PC-3 (cell line): ENCODE results near the gene IFT22. TPM values are rescaled to one million over a fixed set of nuclear protein-coding genes. Genes with fewer than 3 reads are reported as not detected.
"Not testable (repeated sequence)": the region's sequence is repeated elsewhere in the genome, so short reads cannot be mapped to it uniquely, and the experiment has no call there.

ENCODE experiments used
- ATAC-seq: fragments of 200-7000 bp; cut with Tn5 transposase; 2 replicates; pipeline ENCODE4 v1.9.1; 2020; ENCODE audit warnings: mild to moderate bottlenecking, moderate library complexity
- BruUV-seq: library from RNA; stranded (reverse); fragments of 400-500 nt; replicated peaks from 2 replicates; lab custom pipeline; 2021; lab: Mats Ljungman, UMichigan
- CTCF ChIA-PET: fragments of 300-600 bp; sonication (Branson Sonifier 250); formaldehyde crosslinking; loops from one replicate; lab custom pipeline; 2022; ENCODE audit warnings: antibody characterized with exemption; lab: Charles Lee
- POLR2A ChIA-PET: fragments of 300-600 bp; sonication (Branson Sonifier 250); formaldehyde crosslinking; loops from one replicate; lab custom pipeline; 2022; ENCODE audit warnings: antibody characterized with exemption; ENCODE audit not compliant: unreplicated experiment; lab: Charles Lee
- DNase-seq: peaks from one replicate; pipeline ENCODE4 v3.0.0-alpha.2; 2015
- H2AFZ ChIP-seq: fragments of 300-600 bp; sonication (generic); 2 replicates; pipeline ENCODE4 v1.6.0; 2016; ENCODE audit warnings: antibody characterized with exemption, low read length
- H3F3A ChIP-seq: fragments of 300-600 bp; sonication (generic); one replicate; pipeline ENCODE4 v1.6.0; 2017; ENCODE audit warnings: antibody characterized with exemption, low read length, control low read depth, mild to moderate bottlenecking; ENCODE audit not compliant: unreplicated experiment
- H3K27ac ChIP-seq: fragments of 300-600 bp; sonication (generic); 2 replicates; pipeline ENCODE4 v1.5.1; 2016; ENCODE audit warnings: mild to moderate bottlenecking, low read length
- H3K27me3 ChIP-seq: fragments of 300-600 bp; sonication (generic); 2 replicates; pipeline ENCODE4 v1.6.1; 2016; ENCODE audit warnings: low read length, mixed read lengths
- H3K36me3 ChIP-seq: fragments of 300-600 bp; sonication (generic); 2 replicates; pipeline ENCODE4 v1.6.1; 2016; ENCODE audit warnings: low read depth, mixed run types, low read length, mixed read lengths
- H3K4me1 ChIP-seq: fragments of 300-600 bp; sonication (generic); 2 replicates; pipeline ENCODE4 v1.5.1; 2016; ENCODE audit warnings: low read length; ENCODE audit not compliant: insufficient read depth
- H3K4me2 ChIP-seq: fragments of 300-600 bp; sonication (generic); 2 replicates; pipeline ENCODE4 v1.6.0; 2016; ENCODE audit warnings: low read length
- H3K4me3 ChIP-seq: fragments of 300-600 bp; sonication (generic); 2 replicates; pipeline ENCODE4 v1.5.1; 2016; ENCODE audit warnings: mild to moderate bottlenecking, low read length, mixed read lengths
- H3K79me2 ChIP-seq: fragments of 300-600 bp; sonication (generic); 2 replicates; pipeline ENCODE4 v1.6.1; 2017; ENCODE audit warnings: low read length, mixed read lengths
- H3K9ac ChIP-seq: fragments of 300-600 bp; sonication (generic); 2 replicates; pipeline ENCODE4 v1.6.0; 2016; ENCODE audit warnings: mild to moderate bottlenecking, low read length
- H3K9me2 ChIP-seq: fragments of 300-600 bp; sonication (generic); replicated peaks from 2 replicates; pipeline ENCODE4 v1.6.1; 2016; ENCODE audit warnings: mixed run types, low read length, mixed read lengths
- H3K9me3 ChIP-seq: fragments of 300-600 bp; sonication (generic); 2 replicates; pipeline ENCODE4 v1.6.1; 2016; ENCODE audit warnings: low read length, mixed read lengths
- H4K20me1 ChIP-seq: fragments of 300-600 bp; sonication (generic); 2 replicates; pipeline ENCODE4 v1.6.1; 2016; ENCODE audit warnings: low read length, mixed read lengths
- EZH2 ChIP-seq: fragments of 300-600 bp; sonication (generic); IDR thresholded peaks from one replicate; pipeline ENCODE4 v1.6.1; 2017; ENCODE audit warnings: antibody characterized with exemption, mild to moderate bottlenecking, low read length; ENCODE audit not compliant: unreplicated experiment
- EZH2phosphoT487 ChIP-seq: fragments of 300-600 bp; sonication (generic); IDR thresholded peaks from 2 replicates; pipeline ENCODE4 v1.6.1; 2018; ENCODE audit warnings: mild to moderate bottlenecking, antibody characterized with exemption, low read length, borderline replicate concordance
- intact Hi-C: fragments of 100-400 bp; cut with micrococcal nuclease; formaldehyde crosslinking; loops from 2 replicates; pipeline ENCODE4 v1.9.0; 2023
- total RNA-seq: library from RNA; depleted of rRNA; stranded (reverse); fragments of >200 nt; gene quantifications from 2 replicates; pipeline ENCODE4 v1.2.3, GENCODE V29; 2014
- TF ChIP-seq, protein P1 (sequence below): fragments of 300-600 bp; sonication (generic); conservative IDR thresholded peaks from 2 replicates; pipeline ENCODE4 v1.5.1; 2017; ENCODE audit warnings: antibody characterized with exemption, low read depth, mild to moderate bottlenecking, low read length

IFT22 gene
- total RNA-seq, 1 experiment from 2014 or later = 32.8 TPM

DNA sequence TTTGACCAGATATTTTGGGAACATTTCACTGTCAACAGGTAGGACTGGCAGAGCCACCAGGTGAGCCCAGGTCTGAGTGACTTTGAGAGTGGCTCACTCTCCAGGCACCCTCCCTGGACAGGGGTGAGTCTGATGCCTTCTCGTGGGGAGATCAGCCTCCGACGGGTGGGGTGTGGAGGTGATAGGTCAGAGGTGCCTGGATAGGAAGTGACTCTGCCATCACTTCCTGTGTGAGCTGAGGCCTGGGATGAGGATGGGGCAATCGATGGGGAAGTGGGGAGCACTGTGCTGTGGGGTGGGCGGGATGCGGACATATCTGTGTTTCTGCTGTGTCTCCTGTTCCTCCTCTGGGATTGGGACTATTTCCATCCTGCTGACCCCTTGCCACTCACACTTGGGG, 34.6 kb downstream of the IFT22 start:
- H2AFZ ChIP-seq = no peak overlapping the region
- no peaks in the 10 kb centered on the region for H3F3A ChIP-seq
- POLR2A ChIA-PET = no interaction called here
- DNase-seq (no peak), ATAC-seq (no peak)
- no peaks in the 10 kb centered on the region; the same call in 1 of the 2 replicates for H3K4me1 ChIP-seq
- H3K36me3 ChIP-seq = no peaks in the 10 kb centered on the region
- no peak overlapping the region for H3K9ac ChIP-seq
- H3K4me2 ChIP-seq = no peak overlapping the region
- no peaks in the 10 kb centered on the region for H4K20me1 ChIP-seq
- BruUV-seq = no TSS peak
- H3K9me2 ChIP-seq = no peaks in the 10 kb centered on the region
- TF ChIP-seq, protein P1, sequence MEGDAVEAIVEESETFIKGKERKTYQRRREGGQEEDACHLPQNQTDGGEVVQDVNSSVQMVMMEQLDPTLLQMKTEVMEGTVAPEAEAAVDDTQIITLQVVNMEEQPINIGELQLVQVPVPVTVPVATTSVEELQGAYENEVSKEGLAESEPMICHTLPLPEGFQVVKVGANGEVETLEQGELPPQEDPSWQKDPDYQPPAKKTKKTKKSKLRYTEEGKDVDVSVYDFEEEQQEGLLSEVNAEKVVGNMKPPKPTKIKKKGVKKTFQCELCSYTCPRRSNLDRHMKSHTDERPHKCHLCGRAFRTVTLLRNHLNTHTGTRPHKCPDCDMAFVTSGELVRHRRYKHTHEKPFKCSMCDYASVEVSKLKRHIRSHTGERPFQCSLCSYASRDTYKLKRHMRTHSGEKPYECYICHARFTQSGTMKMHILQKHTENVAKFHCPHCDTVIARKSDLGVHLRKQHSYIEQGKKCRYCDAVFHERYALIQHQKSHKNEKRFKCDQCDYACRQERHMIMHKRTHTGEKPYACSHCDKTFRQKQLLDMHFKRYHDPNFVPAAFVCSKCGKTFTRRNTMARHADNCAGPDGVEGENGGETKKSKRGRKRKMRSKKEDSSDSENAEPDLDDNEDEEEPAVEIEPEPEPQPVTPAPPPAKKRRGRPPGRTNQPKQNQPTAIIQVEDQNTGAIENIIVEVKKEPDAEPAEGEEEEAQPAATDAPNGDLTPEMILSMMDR = no peak
- TF ChIP-seq EZH2phosphoT487 (no peak), EZH2 (no peak)
- intact Hi-C loops = no loop called here
- no peaks in the 10 kb centered on the region for H3K79me2 ChIP-seq
- no peak overlapping the region for H3K27ac ChIP-seq
- H3K9me3 ChIP-seq = no peaks in the 10 kb centered on the region
- H3K27me3 ChIP-seq = peaks cover 12% of the 10 kb centered on the region; the same call in 1 of the 2 replicates
- no peak overlapping the region for H3K4me3 ChIP-seq
- CTCF ChIA-PET = no interaction called here

DNA sequence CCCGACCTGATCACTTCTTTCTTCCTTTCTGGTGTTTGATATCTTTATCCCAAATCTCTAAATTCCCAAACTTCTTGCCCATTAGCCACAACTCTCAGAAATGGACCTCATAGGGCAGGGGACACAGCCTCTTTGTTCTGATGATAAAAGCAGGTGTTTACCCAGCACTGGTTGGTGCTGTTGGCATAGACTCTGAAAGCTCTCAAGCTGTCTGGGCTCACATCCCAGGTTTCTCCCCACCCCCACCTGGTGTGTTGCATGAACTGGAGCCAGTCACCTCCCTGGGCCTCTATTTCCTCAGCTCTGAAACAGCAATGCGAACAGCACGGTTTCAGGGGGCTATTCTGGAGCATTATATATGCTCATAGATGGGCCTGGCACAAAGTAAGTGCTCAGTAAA, 35.7 kb downstream of the IFT22 start:
- H3K9me3 ChIP-seq, DNase-seq, H3K4me2 ChIP-seq, H3F3A ChIP-seq, H3K4me1 ChIP-seq, H4K20me1 ChIP-seq, POLR2A ChIA-PET, ATAC-seq, H3K4me3 ChIP-seq, H3K36me3 ChIP-seq, intact Hi-C loops, H3K27ac ChIP-seq, H2AFZ ChIP-seq, H3K9me2 ChIP-seq, BruUV-seq, H3K9ac ChIP-seq, H3K79me2 ChIP-seq: not testable (repeated sequence)
- peaks cover 12% of the 10 kb centered on the region; the same call in 1 of the 2 replicates for H3K27me3 ChIP-seq
- CTCF ChIA-PET = interaction anchor here (0.6 kb wide), 1 partner anchor 697 kb away, joined by 3 read pairs; no protein-coding TSS in a partner anchor

DNA sequence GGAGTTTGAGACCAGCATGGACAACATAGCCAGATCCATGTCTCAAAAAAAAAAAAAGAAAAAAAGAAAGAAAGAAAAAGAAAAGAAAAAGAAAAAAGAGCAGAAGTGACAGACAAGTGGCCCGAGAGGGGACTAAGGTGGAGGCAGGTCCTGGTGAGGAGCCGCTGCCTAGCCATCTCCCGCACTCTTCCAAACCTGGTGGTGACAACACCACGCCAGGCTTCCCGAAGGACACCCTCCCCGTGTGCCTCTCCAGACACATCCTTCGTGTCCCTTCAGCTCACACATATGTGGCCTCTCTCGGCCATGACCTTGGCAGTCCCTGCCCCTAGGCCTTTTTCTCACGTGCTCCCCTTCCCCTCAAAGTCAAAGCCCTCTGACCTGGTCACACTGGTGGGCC, 36.4 kb downstream of the IFT22 start:
- Histone ChIP-seq H3K4me3 (no peak overlapping the region), H3K4me2 (no peak overlapping the region), H3F3A (no peaks in the 10 kb centered on the region), H3K4me1 (no peaks in the 10 kb centered on the region; the same call in 1 of the 2 replicates), H3K27ac (no peak overlapping the region), H3K9ac (no peak overlapping the region), H3K36me3 (no peaks in the 10 kb centered on the region), H3K79me2 (no peaks in the 10 kb centered on the region), H2AFZ (no peak overlapping the region), H4K20me1 (no peaks in the 10 kb centered on the region), H3K9me2 (no peaks in the 10 kb centered on the region), H3K9me3 (no peaks in the 10 kb centered on the region), H3K27me3 (0 out of 2 replicates have a peak, but pooled peaks cover 12% of the 10 kb centered on the region)
- ChIA-PET POLR2A (no interaction called here), CTCF (no interaction called here)
- DNase-seq (no peak), ATAC-seq (no peak)
- intact Hi-C loops = no loop called here
- no TSS peak for BruUV-seq
- TF ChIP-seq EZH2 = no peak
- TF ChIP-seq, protein P1 = no peak
- TF ChIP-seq EZH2phosphoT487 = no peak

DNA sequence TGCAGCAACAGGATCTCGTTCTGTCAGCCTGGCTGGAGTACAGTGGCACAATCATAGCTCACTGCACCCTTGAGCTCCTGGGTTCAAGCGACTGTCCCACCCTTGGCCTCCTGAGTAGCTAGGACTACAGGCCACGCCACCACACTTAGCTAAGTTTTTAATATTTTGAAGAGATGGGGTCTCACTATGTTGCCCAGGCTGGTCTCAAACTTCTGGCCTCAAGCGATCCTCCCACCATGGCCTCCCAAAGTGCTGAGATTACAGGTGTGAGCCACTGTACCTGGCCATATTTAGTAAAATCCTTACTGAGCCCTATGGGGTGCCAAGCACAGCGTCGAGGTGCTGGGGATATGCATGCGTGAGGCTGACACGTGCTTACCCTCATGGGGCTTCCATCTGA, 40.7 kb downstream of the IFT22 start:
- CTCF ChIA-PET, DNase-seq, H3K4me3 ChIP-seq: not testable (repeated sequence)

More for the DNA sequence above, 40.7 kb downstream of the IFT22 start:
- H2AFZ ChIP-seq, BruUV-seq, H3F3A ChIP-seq, H3K27me3 ChIP-seq, H3K9ac ChIP-seq, H3K27ac ChIP-seq, ATAC-seq, intact Hi-C loops, H3K9me3 ChIP-seq, H3K79me2 ChIP-seq, POLR2A ChIA-PET, H4K20me1 ChIP-seq, H3K4me1 ChIP-seq, H3K36me3 ChIP-seq, H3K9me2 ChIP-seq, H3K4me2 ChIP-seq: not testable (repeated sequence)
